Esophagus muscularis mucosa (tissue), 4 donors: Measurements from ENCODE around the gene TSC22D3. TPM values are rescaled to one million over a fixed set of nuclear protein-coding genes. Genes with fewer than 3 reads are reported as not detected.

Source experiments
- DNase-seq: peaks from one replicate; pipeline ENCODE4 v3.0.0-alpha.2; 2017; ENCODE audit errors: extremely low spot score
- H3K27ac ChIP-seq, 4 donors: fragments of 200-600 bp; sonication (generic); replicated peaks in 1 of 4; 1 replicate in 3 of 4; 2 replicates in 1 of 4; pipeline ENCODE4 v1.5.1; 2016 to 2019; ENCODE audit warnings: mild to moderate bottlenecking in 1 of 4
- H3K27me3 ChIP-seq, 4 donors: fragments of 200-600 bp; sonication (generic); one replicate each; pipeline versions ENCODE4 v1.5.1 to v1.6.0; 2016 to 2019
- H3K36me3 ChIP-seq, 4 donors: fragments of 200-600 bp; sonication (generic); one replicate each; pipeline ENCODE4 v1.5.1; 2016 to 2019
- H3K4me1 ChIP-seq, 4 donors: fragments of 200-600 bp; sonication (generic); one replicate each; pipeline ENCODE4 v1.5.1; 2016 to 2019
- H3K4me3 ChIP-seq, 4 donors: fragments of 200-600 bp; sonication (generic); 1 replicate in 2 of 4; 2 replicates in 2 of 4; pipeline ENCODE4 v1.5.1; 2016 to 2019; ENCODE audit warnings: mild to moderate bottlenecking in 4 of 4, moderate library complexity in 1 of 4
- H3K9me3 ChIP-seq, 4 donors: fragments of 200-600 bp; sonication (generic); 1 replicate in 3 of 4; 2 replicates in 1 of 4; pipeline ENCODE4 v1.5.1; 2016 to 2019
- EP300 ChIP-seq: sonication (generic); formaldehyde crosslinking; IDR thresholded peaks from one replicate; pipeline ENCODE4 v1.6.1; 2017; ENCODE audit warnings: antibody characterized with exemption
- POLR2A ChIP-seq: fragments of 450-650 bp; IDR thresholded peaks from one replicate; pipeline ENCODE4 v1.6.1; 2017; ENCODE audit warnings: antibody characterized with exemption, moderate library complexity, mild to moderate bottlenecking, low read depth
- POLR2AphosphoS5 ChIP-seq, 2 donors: sonication (generic); formaldehyde crosslinking; IDR thresholded peaks; one replicate each; pipeline ENCODE4 v1.6.1; 2017; ENCODE audit warnings: antibody characterized with exemption in 2 of 2
- WGBS: methylation state at CpG from one replicate; pipeline ENCODE4 v1.1.5; 2018; 5-methylcytosine and 5-hydroxymethylcytosine counted together
- intact Hi-C: fragments of 100-400 bp; cut with DNase I; formaldehyde crosslinking; loops from one replicate; pipeline ENCODE4 v1.15.1; 2023
- total RNA-seq, 4 donors: library from RNA; depleted of rRNA; stranded (reverse); fragments of >200 nt; gene quantifications; one replicate each; pipeline versions ENCODE4 v1.1.0 to v1.2.1, GENCODE V29; 2016
- TF ChIP-seq, protein P1 (sequence below), 3 experiments: fragments of 200-600 bp in 2 of 3; fragments of 450-650 bp in 1 of 3; sonication (generic) in 2 of 3; IDR thresholded peaks; one replicate each; pipeline ENCODE4 v1.5.1; 2017 to 2019; ENCODE audit warnings: antibody characterized with exemption in 3 of 3, mild to moderate bottlenecking in 2 of 3, moderate library complexity in 1 of 3

The TSC22D3 gene
- total RNA-seq, 4 donors from 2014 or later = 389 to 1,047 (median 786) TPM

DNA sequence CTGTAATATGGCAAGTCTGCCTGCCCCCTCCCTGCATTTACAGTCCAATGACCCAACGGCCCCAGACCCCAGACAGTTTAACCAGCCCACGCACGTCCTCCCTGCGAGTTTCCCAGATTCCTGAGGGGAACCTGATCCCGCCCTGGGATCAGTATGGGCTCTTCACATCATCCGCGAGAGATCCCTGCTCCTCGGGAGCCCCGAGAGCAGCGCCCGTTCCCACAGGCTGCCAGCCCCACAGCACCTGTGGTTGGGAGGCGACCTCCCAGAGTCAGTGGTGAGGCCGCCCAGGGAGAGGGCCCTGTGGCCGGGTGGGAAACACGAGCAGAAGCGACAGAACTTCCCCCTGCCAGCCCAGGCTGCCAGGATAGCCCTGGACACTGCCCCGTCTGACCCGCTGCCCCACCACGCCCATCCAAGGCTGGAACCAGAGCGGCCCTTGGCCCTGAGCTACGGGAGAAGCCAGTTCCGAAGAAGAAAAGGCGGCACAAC is 32.8 kb downstream of the TSC22D3 start:
- Histone ChIP-seq H3K9me3 (no peaks in the 10 kb centered on the region), H3K27me3 (no peaks in the 10 kb centered on the region), H3K36me3 (no peaks in the 10 kb centered on the region), H3K27ac (peak overlapping the region; percentile 88 to 92 (median 92)), H3K4me1 (peaks cover 79 to 96% (median 87%) of the 10 kb centered on the region in 4 donors), H3K4me3 (peak overlapping the region; percentile 32 to 47 (median 37))
- no peak for TF ChIP-seq POLR2A
- no peak for DNase-seq
- WGBS = 49% methylated on average over 22 of the region's 23 CpGs
- intact Hi-C loops = no loop called here

GRCh38 chrX:107741404-107741790 is 34.2 kb downstream of the TSC22D3 start:
- 33% methylated on average over 1 of the region's 7 CpGs for WGBS

DNA sequence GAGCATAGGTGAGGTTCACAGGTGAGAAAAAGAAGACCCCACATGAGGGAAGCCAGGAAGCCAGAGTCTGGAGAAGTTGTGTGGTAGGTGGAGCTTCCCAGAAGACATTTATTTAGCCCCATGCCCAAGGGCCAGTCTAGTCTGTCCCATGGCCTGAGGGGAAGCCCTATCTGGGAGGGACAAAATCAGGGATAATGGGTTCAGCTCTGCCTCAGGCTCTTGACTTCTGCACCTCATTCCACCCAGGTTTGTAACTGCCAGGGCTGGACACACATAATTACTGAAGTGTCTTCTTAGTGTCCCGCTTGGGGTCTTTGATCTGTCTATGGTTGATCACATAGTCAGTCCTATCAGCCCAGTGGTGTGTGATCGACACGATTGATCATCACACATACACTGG is 36.0 kb downstream of the TSC22D3 start:
- whole genome bisulfite sequencing = 100% methylated on average over 1 of the region's 3 CpGs
- Histone ChIP-seq H3K27ac (peak overlapping the region; percentile 15 to 92 (median 90)), H3K9me3 (no peaks in the 10 kb centered on the region), H3K36me3 (no peaks in the 10 kb centered on the region), H3K27me3 (no peaks in the 10 kb centered on the region), H3K4me1 (peaks cover 78 to 96% (median 86%) of the 10 kb centered on the region in 4 donors), H3K4me3 (no peak overlapping the region)
- DNase-seq = no peak
- TF ChIP-seq, protein P1, sequence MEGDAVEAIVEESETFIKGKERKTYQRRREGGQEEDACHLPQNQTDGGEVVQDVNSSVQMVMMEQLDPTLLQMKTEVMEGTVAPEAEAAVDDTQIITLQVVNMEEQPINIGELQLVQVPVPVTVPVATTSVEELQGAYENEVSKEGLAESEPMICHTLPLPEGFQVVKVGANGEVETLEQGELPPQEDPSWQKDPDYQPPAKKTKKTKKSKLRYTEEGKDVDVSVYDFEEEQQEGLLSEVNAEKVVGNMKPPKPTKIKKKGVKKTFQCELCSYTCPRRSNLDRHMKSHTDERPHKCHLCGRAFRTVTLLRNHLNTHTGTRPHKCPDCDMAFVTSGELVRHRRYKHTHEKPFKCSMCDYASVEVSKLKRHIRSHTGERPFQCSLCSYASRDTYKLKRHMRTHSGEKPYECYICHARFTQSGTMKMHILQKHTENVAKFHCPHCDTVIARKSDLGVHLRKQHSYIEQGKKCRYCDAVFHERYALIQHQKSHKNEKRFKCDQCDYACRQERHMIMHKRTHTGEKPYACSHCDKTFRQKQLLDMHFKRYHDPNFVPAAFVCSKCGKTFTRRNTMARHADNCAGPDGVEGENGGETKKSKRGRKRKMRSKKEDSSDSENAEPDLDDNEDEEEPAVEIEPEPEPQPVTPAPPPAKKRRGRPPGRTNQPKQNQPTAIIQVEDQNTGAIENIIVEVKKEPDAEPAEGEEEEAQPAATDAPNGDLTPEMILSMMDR (IDR thresholded peaks at IDR 0.05) = no peak
- TF ChIP-seq POLR2AphosphoS5 (IDR thresholded peaks at IDR 0.05) (no peak), POLR2A (no peak), EP300 (no peak)
- intact Hi-C loops = no loop called here

More at GRCh38 chrX:107741404-107741790, 34.2 kb downstream of the TSC22D3 start:
- DNase-seq = no peak
- Histone ChIP-seq H3K27ac (peak overlapping the region; percentile 88 to 92 (median 92)), H3K27me3 (no peaks in the 10 kb centered on the region), H3K9me3 (no peaks in the 10 kb centered on the region), H3K36me3 (no peaks in the 10 kb centered on the region), H3K4me1 (peaks cover 82 to 97% (median 88%) of the 10 kb centered on the region in 4 donors), H3K4me3 (peak overlapping the region in 3 of 4 donors; percentile 32 to 47 (median 35))
- TF ChIP-seq POLR2AphosphoS5 (IDR thresholded peaks at IDR 0.05) (no peak), EP300 (no peak), POLR2A (no peak)
- TF ChIP-seq, protein P1 (IDR thresholded peaks at IDR 0.05) = no peak
- intact Hi-C loops = no loop called here

- TF ChIP-seq EP300 = no peak
- TF ChIP-seq, protein P1 (IDR thresholded peaks at IDR 0.05) = no peak
- TF ChIP-seq POLR2AphosphoS5 (IDR thresholded peaks at IDR 0.05) = no peak
- no peak for TF ChIP-seq POLR2A
- Histone ChIP-seq H3K4me3 (no peak overlapping the region), H3K9me3 (no peaks in the 10 kb centered on the region), H3K27me3 (no peaks in the 10 kb centered on the region), H3K4me1 (peaks cover 78 to 96% (median 89%) of the 10 kb centered on the region in 4 donors), H3K36me3 (no peaks in the 10 kb centered on the region), H3K27ac (peak overlapping the region; percentile 35 to 92 (median 39))
- WGBS = 94% methylated on average over 8 of the region's 8 CpGs
- DNase-seq = no peak
- intact Hi-C loops = no loop called here
These were observed 36.8 kb downstream of the TSC22D3 start for GRCh38 chrX:107738768-107739167.

- 100% methylated on average over 1 of the region's 5 CpGs for WGBS
- no peak overlapping the region for H3K4me3 ChIP-seq
- intact Hi-C loops = no loop called here
- H3K27me3 ChIP-seq = no peaks in the 10 kb centered on the region
- no peak for DNase-seq
- H3K36me3 ChIP-seq = no peaks in the 10 kb centered on the region
- H3K9me3 ChIP-seq = no peaks in the 10 kb centered on the region
- no peak for TF ChIP-seq POLR2AphosphoS5 (IDR thresholded peaks at IDR 0.05)
- no peak for TF ChIP-seq POLR2A
- TF ChIP-seq, protein P1 (IDR thresholded peaks at IDR 0.05) = no peak
- TF ChIP-seq EP300 = no peak
- peaks cover 76 to 96% (median 88%) of the 10 kb centered on the region in 4 donors for H3K4me1 ChIP-seq
- peak overlapping the region; percentile 35 to 92 (median 39) for H3K27ac ChIP-seq
These were observed 37.3 kb downstream of the TSC22D3 start for GRCh38 chrX:107738272-107738671.
